HG02970 (cell line): ENCODE data around the gene WNT3A.
"Not testable (repeated sequence)": the region's sequence is repeated elsewhere in the genome, so short reads cannot be mapped to it uniquely, and the experiment has no call there.

Experiments used
- ATAC-seq: cut with Tn5 transposase; IDR thresholded peaks from one replicate; pipeline ENCODE4 v1.9.1; 2021; ENCODE audit warnings: mild to moderate bottlenecking, moderate library complexity, moderate number of reproducible peaks; ENCODE audit not compliant: unreplicated experiment, low FRiP score

The WNT3A gene

GRCh38 chr1:228006786-228007048 is at the start of gene WNT3A:
Gene WNT3A (plus strand): TSS chr1:228006998. CDS start chr1:228007129, 131 bp downstream.
- no peak for ATAC-seq

DNA sequence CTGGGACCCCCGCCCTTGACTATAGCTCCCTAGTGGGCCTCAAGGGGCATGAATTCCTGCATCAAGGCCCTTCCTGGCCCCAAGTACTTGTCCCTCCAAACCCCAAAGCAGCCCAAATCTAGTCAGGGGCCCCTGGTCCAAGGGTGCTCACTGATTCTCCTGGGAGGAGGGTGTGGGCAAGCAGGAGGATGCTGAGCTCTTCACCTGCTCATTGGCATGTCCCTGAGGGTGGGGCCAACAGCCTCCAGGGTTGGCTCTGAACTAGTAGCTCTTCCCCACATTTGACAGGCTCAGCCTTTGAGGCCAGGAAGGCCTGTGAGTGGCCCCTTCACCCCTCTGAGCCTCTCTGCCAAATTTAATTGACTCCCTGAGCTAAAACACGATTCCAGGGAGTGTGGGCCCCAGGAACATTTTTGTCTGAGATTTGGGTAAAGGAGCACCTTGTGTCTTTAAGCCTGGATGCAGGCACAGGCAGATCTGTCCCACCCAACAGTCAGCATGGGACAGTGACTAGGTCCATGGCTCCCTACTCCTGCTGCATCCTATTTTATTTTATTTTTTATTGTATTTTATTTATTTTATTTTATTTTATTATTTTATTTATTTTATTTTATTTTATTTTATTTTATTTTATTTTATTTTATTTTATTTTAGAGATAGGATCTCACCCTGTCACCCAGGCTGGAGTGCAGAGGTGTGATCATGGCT is 48.0 kb upstream of the WNT3A start:
- no peak for ATAC-seq

GRCh38 chr1:227959325-227959860 is 47.4 kb upstream of the WNT3A start:
- ATAC-seq: no peak

DNA sequence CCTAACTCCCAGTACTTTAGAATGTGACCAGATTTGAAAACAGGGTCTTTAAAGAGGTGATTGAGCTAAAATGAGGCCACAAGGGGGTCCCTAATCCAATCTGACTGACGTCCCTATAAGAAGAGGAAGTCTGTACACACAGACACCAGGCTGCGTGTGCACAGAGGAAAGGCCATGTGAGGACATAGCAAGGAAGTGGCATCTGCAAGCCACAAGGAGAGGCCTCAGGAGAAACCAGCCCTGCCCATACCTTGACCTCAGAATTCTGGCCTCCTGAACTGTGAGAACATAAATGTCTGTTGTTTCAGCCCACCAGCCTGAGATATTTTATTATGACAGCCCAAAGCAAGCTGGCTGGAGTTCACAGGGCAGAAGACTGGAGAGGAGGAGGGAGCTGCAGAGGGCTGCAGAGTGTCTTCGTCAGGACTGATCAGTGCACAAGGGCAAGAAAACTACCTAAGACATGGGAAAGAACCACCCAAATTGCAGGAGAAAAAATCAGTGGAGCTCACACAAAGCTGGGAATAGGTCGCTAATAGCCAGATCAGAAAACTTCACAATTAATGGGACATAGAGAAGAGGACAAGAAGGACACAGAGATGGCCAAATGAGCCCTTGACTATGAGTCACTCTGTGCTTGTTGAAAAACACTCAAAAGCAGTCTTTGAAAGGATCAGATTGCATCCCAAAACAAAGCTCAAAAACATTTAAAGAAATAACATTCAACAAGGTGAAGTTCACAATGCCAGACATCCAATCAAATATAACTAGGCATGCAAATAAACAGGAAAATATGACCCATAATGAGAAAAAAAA is 44.9 kb upstream of the WNT3A start:
- ATAC-seq: no peak

- not testable (repeated sequence) for ATAC-seq
Measured at GRCh38 chr1:227966733-227967132, 40.1 kb upstream of the WNT3A start.

- ATAC-seq: not testable (repeated sequence)
Measured at GRCh38 chr1:227967815-227968214, 39.0 kb upstream of the WNT3A start.

GRCh38 chr1:227970076-227970995 is 36.5 kb upstream of the WNT3A start:
- not testable (repeated sequence) for ATAC-seq

- not testable (repeated sequence) for ATAC-seq
Measured at GRCh38 chr1:227971216-227971615, 35.6 kb upstream of the WNT3A start.

DNA sequence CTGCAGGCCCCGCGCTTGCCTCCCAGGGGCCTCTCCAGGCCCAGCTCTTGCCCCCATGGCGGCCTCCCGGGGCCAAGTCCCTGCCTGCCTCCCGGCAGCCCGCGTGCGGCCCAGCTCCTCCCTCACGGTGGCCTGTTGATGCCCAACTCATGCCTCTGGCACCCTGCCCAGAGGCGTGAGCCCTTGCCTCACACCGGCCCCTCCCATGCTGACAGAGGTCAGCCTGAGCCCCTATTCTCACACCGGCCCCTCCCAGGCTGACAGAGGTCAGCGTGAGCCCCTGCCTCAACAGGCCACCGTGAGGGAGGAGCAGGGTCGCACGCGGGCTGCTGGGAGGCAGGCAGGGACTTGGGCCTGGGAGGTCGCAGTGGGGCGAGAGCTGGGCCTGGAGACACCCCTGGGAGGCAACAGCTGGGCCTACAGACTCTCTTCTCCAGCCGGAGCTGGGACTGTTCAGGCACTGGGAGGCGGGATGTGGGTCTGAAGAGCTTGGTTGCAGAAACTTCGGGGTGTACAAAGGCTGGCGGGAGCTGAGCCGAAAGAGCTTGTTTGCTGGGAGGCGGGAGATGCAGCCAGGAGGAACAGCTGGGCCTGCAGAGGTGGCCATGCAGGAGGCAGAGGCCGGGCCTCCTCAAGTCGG is 35.0 kb upstream of the WNT3A start:
- ATAC-seq: not testable (repeated sequence)

DNA sequence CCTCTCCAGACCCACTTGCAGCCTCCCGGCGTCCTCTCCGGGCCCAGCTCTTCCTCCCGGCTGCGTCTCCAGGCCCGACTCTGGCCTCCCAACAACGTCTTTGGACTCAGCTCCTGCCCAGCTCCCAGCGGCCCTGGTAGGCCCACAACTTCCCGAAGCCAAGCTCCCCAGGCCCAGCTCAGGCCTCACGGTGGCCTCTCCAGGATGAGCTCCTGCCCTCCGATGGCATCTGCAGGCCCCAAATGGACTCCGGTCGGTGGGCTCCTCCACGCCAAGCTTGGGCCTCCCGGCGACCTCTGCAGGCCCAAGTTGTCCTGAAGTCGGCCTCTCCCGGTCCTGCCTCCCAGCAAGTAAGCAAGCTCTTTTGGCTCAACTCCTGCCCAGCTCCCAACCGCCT is 34.5 kb upstream of the WNT3A start:
- ATAC-seq: not testable (repeated sequence)

DNA sequence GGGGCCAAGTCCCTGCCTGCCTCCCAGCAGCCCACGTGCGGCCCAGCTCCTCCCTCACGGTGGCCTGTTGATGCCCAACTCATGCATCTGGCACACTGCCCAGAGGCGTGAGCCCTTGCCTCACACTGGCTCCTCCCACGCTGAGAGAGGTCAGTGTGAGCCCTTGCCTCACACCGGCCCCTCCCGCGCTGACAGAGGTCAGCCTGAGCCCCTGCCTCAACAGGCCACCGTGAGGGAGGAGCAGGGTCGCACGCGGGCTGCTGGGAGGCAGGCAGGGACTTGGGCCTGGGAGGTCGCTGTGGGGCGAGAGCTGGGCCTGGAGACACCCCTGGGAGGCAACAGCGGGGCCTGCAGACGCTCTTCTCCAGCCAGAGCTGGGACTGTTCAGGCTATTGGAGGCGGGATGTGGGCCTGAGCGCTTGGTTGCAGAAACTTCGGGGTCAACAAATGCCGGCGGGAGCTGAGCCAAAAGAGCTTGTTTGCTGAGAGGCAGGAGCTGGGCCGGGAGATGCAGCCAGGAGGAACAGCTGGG is 33.9 kb upstream of the WNT3A start:
- ATAC-seq: not testable (repeated sequence)

GRCh38 chr1:227973724-227974288 is 33.0 kb upstream of the WNT3A start:
- not testable (repeated sequence) for ATAC-seq

GRCh38 chr1:227975583-227976283 is 31.1 kb upstream of the WNT3A start:
- not testable (repeated sequence) for ATAC-seq

DNA sequence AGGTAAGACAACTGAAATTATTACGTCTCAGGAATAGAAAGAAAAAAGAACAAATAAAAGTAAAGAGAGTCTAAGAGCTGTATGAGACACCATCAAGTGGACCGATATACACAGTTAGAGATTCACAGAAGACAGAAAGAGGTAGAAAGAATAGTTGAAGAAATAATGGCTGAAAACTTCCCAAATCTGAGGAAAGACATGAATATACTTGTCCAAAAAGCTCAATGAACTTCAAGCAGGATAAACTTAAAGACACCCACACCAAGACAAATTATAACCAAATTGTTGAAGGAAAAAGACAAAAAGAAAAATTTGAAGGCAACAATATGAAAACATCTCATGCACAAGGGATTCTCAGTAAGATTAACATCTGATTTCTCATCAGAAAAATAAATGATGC is 19.6 kb upstream of the WNT3A start:
- ATAC-seq: no peak

DNA sequence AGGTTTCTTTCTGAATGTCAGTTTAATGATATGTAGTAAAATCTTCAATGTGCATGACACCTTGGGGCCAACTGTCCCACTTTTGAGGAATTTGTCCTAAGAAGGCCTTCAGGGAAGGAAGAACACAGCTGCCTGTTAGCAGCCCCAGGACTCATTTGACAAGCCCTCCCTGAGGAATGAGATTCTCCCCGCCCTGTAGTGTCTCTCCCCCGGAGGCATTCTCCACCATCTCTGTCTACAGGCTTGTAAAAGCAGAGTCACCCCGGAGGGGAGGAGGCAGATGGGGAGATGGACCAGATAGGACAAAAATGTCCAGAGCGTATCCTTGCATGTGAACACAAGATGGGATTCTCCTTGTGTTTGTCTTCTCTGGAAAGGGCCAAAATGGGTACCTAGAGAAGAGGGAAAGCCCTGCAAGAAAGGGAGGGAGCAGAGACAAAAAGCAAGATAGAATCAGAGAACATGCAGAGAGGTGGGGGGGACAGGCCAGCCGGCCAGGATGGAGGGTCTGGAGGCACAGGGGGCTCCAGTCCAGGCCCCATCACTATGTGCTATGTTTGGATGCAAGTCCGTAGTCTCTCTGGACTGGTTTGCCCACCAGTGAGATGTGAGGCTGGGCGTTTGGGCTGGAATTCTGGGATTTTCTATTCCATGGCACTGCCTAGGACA is 12.0 kb upstream of the WNT3A start:
- no peak for ATAC-seq

- ATAC-seq: no peak
Measured at GRCh38 chr1:227996187-227996950, 10.4 kb upstream of the WNT3A start.

DNA sequence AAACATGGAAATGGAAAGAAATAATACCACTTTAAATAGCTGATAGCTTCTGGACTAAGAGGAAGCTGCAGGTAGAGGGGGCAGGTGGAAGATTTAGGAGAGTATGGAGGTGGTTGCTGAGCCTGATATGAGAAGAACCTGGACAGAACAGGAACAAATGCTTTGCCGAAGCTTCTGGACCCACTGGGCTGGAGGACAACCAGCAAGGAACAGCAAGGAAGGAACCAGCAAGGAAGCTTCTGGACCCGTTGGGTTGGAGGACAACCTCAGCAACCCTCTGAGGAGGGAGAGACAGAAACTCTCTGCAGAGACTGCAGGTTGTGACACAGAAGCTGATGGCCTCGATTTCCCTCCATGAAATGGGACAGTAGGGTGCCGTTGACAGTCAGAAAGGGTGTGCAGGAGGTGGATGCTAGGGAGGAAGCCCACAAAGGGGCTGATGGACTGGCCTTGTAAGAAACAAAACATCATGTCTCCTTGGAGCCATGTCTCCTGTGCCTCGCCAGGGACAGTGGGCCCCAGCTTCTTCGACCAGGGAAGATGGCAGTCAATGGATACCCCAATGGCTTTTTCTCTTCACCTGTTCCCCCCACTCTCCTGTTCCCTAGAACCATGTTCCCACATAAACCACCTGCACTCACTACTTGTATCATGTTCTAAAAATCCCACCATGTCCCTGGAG is 8.3 kb upstream of the WNT3A start:
- no peak for ATAC-seq
